ENCODE results near the gene CDH23.

The CDH23 gene

GRCh38 chr10:71537125-71537524 is 140.4 kb downstream of the CDH23 start:
- Mint-ChIP-seq H3K27me3 (no peaks in the 10 kb centered on the region), H3K9me3 (no peaks in the 10 kb centered on the region), H3K27ac (no peak overlapping the region), H3K4me3 (no peak overlapping the region), H3K4me1 (peaks cover 19% of the 10 kb centered on the region)
- DNase-seq (no peak), ATAC-seq (no peak)

GRCh38 chr10:71537681-71538080 is 141.0 kb downstream of the CDH23 start:
- Mint-ChIP-seq H3K4me3 (no peak overlapping the region), H3K9me3 (no peaks in the 10 kb centered on the region), H3K27ac (no peak overlapping the region), H3K27me3 (no peaks in the 10 kb centered on the region), H3K4me1 (peaks cover 15% of the 10 kb centered on the region)
- ATAC-seq, result no peak
- DNase-seq, result no peak

- no peaks in the 10 kb centered on the region for H3K9me3 Mint-ChIP-seq
- no peaks in the 10 kb centered on the region for H3K27me3 Mint-ChIP-seq
- no peak overlapping the region for H3K27ac Mint-ChIP-seq
- DNase-seq (no peak), ATAC-seq (no peak)
- H3K4me3 Mint-ChIP-seq, result no peak overlapping the region
- H3K4me1 Mint-ChIP-seq, result peaks cover 11% of the 10 kb centered on the region
Measured at GRCh38 chr10:71538608-71539260, 142.0 kb downstream of the CDH23 start.

- H3K27ac Mint-ChIP-seq, result peak overlapping the region in 1 of 2 donors; percentile 1
- H3K4me1 Mint-ChIP-seq, result peaks cover 11% of the 10 kb centered on the region
- no peaks in the 10 kb centered on the region for H3K27me3 Mint-ChIP-seq
- no peak overlapping the region for H3K4me3 Mint-ChIP-seq
- no peaks in the 10 kb centered on the region for H3K9me3 Mint-ChIP-seq
- ATAC-seq (no peak), DNase-seq (no peak)
Measured at GRCh38 chr10:71539442-71540118, 142.9 kb downstream of the CDH23 start.

DNA sequence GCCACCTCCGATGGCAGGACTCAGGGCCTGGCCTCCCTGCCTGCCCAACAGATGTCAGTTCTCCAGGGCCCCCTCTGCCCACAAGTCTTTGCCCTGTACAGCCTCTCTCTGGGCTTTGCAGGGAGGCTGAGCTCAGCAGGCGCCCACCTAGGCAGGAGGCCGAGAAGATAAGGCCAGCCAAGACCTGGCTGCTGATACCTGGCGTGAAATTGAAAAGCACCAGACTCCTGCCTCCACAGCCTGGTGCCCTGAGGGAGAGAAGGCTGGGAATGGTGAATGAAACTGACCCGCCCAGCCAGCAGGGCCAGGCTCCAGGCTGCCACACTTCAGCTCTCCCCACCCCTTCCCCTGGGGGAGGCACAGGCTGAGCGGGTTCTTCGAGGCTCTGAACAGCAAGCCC is 145.8 kb downstream of the CDH23 start:
- Mint-ChIP-seq H3K4me1 (no peaks in the 10 kb centered on the region), H3K27me3 (no peaks in the 10 kb centered on the region), H3K4me3 (no peak overlapping the region), H3K9me3 (no peaks in the 10 kb centered on the region), H3K27ac (peak overlapping the region in 1 of 2 donors; percentile 27)
- ATAC-seq, result no peak
- no peak for DNase-seq

GRCh38 chr10:71543608-71544170 is 147.0 kb downstream of the CDH23 start:
- DNase-seq (no peak), ATAC-seq (no peak)
- no peak overlapping the region for H3K27ac Mint-ChIP-seq
- H3K4me3 Mint-ChIP-seq, result no peak overlapping the region
- H3K27me3 Mint-ChIP-seq, result no peaks in the 10 kb centered on the region
- H3K4me1 Mint-ChIP-seq, result no peaks in the 10 kb centered on the region
- H3K9me3 Mint-ChIP-seq, result no peaks in the 10 kb centered on the region

DNA sequence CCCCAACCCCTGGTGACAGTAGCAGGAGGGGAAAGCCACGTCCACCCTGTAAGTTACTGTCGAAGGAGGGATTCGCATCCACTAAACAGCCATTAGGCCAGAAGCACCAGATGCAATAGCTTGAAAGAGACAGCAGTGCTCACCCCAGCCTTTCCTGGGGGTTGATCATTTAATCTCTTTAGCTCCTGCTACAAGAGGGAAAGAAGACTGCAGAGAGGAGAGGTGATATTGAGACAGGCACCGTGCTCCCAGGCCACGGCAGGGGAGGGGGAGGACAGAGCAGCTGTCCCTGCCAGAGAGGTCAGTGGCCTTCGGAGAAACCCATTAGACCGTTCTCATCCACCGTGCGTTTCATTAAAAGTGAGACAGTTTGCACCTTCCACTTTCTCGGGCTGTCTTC is 148.3 kb downstream of the CDH23 start:
- Mint-ChIP-seq H3K27ac (no peak overlapping the region), H3K9me3 (no peaks in the 10 kb centered on the region), H3K4me3 (no peak overlapping the region), H3K4me1 (no peaks in the 10 kb centered on the region), H3K27me3 (no peaks in the 10 kb centered on the region)
- ATAC-seq (no peak), DNase-seq (no peak)

GRCh38 chr10:71546220-71546619 is 149.5 kb downstream of the CDH23 start:
- DNase-seq (no peak), ATAC-seq (no peak)
- H3K4me3 Mint-ChIP-seq, result no peak overlapping the region
- H3K9me3 Mint-ChIP-seq, result no peaks in the 10 kb centered on the region
- H3K27ac Mint-ChIP-seq, result no peak overlapping the region
- H3K4me1 Mint-ChIP-seq, result no peaks in the 10 kb centered on the region
- H3K27me3 Mint-ChIP-seq, result no peaks in the 10 kb centered on the region

GRCh38 chr10:71547312-71547711 is 150.6 kb downstream of the CDH23 start:
- no peak for ATAC-seq
- DNase-seq, result no peak
- Mint-ChIP-seq H3K4me1 (no peaks in the 10 kb centered on the region), H3K9me3 (no peaks in the 10 kb centered on the region), H3K27ac (no peak overlapping the region), H3K4me3 (no peak overlapping the region), H3K27me3 (no peaks in the 10 kb centered on the region)

DNA sequence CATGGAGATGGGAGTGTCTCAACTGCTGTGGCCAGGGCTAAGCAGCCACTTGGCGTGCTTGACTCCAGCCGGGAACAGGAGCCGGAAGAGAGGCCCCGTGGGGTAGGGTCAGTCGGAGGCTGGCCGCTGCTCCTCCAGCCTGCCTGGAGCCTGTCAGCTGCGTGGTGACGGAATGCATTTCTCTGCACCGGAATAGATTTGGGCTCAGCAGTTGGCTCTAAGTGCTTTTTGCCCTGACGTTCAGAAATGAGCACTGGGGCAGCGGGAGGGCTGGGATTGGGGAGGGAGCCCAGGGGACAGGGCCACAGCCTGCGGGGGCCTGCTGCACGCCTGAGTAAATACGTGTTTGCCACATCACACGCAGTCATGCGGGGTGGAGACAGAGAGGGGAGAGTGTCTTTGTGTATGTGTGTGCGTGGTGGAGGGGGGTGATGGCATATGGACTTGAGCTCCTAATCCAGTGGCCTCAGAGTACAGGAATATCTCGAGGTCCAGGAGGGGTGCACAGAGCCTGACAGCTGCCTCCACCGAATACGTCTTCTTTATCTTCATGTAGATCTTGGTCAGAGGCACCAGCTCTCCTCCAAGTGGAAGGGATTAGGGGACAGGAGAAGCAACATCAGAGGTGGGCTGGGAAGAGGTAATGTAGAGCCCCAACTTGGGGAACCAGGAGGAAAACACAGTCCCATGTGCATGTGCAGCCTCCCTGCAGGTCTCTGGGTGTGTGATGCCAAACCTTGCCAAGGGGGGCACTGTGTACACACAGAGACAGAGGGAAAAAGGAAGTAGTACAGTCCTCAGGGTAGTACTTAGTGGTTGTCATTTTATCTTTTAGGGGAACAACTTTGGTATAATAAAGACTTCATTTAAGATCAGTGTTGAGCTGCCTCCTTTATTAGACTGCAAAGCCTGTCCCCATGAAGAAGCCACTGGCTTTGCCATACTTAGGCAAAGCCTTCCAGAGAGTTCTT is 151.4 kb downstream of the CDH23 start:
- no peak overlapping the region for H3K4me3 Mint-ChIP-seq
- H3K9me3 Mint-ChIP-seq, result no peaks in the 10 kb centered on the region
- ATAC-seq (no peak), DNase-seq (no peak)
- H3K27me3 Mint-ChIP-seq, result no peaks in the 10 kb centered on the region
- H3K4me1 Mint-ChIP-seq, result no peaks in the 10 kb centered on the region
- no peak overlapping the region for H3K27ac Mint-ChIP-seq

DNA sequence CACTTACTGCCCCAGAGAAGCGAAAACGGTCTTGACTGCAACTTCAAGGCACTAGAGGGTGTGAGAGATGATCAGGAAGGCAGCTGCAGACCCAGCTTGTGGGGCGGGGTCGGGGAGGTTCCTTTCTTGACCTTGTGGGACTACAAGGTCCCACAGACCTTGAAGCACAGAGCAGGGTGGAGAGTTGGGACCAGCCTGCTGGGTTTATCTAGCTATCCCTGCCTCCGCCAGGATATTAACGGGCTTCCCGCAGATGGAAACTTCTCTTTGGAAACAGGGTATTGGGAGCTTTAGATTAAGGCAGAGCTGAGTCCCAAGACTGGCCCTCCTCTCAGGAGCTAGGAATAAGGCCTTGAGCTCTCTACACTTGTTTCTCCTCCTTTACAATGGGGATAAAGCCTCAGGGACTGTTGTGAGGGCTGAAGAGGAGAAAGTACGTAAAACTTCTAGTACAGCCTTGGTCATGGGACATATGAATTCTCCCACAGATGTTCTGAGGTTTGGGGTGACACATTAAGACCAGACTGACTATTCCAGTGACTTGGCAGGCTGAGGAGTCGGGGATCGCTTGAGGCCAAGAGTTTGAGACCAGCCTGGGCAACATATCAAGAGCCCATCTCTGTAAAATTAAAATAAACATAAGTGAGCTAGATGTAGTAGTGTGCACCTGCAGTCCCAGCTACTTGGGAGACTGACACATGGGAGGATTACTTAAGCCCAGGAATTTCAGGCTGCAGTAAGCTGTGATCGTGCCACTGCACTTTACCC is 153.2 kb downstream of the CDH23 start:
- no peaks in the 10 kb centered on the region for H3K9me3 Mint-ChIP-seq
- no peak overlapping the region for H3K27ac Mint-ChIP-seq
- no peaks in the 10 kb centered on the region for H3K4me1 Mint-ChIP-seq
- ATAC-seq (no peak), DNase-seq (no peak)
- no peaks in the 10 kb centered on the region for H3K27me3 Mint-ChIP-seq
- H3K4me3 Mint-ChIP-seq, result no peak overlapping the region

DNA sequence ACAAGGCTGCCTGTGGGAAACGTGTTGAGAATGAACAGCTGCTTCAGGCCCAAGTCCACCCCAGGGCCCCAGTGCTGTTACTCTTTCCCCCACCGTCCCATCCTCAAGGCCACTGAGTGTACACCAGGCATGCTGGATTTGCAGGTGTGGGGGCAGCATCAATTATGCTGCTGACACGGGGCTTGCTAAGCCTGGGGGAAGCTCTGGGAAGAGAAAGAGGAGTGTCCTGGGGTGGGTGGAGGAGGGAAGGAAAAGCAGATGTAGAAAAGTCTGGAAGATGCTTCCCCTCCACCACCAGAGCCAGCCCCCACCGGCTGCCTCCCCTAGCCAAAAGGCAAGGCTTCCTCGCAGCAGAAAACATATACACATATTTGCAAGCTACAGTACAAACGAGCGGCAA is 153.9 kb downstream of the CDH23 start:
- ATAC-seq, result no peak
- Mint-ChIP-seq H3K27me3 (no peaks in the 10 kb centered on the region), H3K4me1 (no peaks in the 10 kb centered on the region)

DNA sequence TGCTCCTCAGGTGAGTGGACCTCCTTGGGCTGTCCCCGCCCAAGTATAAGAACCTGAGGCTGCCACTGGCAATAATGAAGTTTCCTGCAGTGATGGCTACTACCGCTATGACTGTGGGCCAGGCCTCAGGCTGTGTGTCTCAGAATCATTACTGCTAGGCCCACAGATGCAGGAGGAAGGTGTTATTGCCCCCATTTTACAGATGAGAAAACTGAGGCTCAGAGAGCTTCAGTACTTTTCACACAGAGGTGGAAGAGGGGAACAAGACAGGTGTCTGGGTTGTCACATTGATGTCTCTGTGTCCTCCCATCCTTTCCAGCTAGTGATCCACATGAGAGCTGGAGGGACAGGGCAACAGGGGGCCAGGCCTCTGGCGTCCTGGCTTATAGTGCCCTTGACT is 155.2 kb downstream of the CDH23 start:
- H3K9me3 Mint-ChIP-seq, result no peaks in the 10 kb centered on the region
- H3K4me1 Mint-ChIP-seq, result no peaks in the 10 kb centered on the region
- no peak overlapping the region for H3K27ac Mint-ChIP-seq
- DNase-seq (no peak), ATAC-seq (no peak)
- no peak overlapping the region for H3K4me3 Mint-ChIP-seq
- no peaks in the 10 kb centered on the region for H3K27me3 Mint-ChIP-seq

More for the DNA sequence above, 153.9 kb downstream of the CDH23 start:
- no peak for DNase-seq
- H3K27ac Mint-ChIP-seq, result no peak overlapping the region
- no peak overlapping the region for H3K4me3 Mint-ChIP-seq
- no peaks in the 10 kb centered on the region for H3K9me3 Mint-ChIP-seq

DNA sequence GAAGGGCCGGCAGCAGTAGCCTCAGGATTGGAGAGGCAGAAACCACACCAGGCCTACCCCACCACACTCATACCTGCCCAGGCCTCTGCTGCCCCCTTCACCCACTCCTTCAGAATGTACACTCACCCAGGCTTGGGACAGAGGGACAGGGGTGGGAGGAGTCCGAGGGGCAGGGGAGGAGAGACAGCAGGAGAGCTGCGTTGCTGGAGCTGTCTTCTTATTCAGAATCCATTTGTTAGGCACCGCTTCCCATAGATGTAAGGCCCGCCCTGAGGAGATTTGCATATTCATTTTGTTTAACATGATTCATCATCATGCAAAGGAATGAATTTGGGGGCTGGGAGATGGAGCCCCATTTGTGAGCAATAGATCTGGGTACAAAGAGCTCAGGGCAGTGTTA is 156.7 kb downstream of the CDH23 start:
- no peaks in the 10 kb centered on the region for H3K4me1 Mint-ChIP-seq
- H3K4me3 Mint-ChIP-seq, result no peak overlapping the region
- no peaks in the 10 kb centered on the region for H3K27me3 Mint-ChIP-seq
- H3K27ac Mint-ChIP-seq, result no peak overlapping the region
- ATAC-seq, result no peak
- DNase-seq, result no peak
- no peaks in the 10 kb centered on the region for H3K9me3 Mint-ChIP-seq

DNA sequence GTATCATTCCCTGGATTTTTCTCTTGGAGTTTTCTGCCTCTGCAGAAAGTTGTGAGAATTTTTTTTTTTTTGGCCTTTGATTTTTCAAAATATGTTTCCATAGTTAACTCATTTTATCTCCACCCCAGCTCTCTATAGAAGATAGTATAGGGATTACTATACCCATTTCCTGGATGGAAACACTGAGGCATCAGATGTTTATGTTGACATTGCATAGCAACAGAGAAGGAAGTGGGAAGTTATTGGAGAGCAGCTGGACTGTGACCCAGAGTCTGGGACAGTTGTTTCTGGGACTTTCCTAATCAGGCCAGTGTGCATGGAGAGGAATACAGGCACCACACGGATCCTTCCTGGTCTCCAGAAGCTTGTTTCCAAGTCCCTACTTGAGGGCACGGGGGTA is 158.0 kb downstream of the CDH23 start:
- H3K4me1 Mint-ChIP-seq, result no peaks in the 10 kb centered on the region
- no peak for DNase-seq
- ATAC-seq, result no peak
- no peak overlapping the region for H3K4me3 Mint-ChIP-seq
- no peak overlapping the region for H3K27ac Mint-ChIP-seq
- no peaks in the 10 kb centered on the region for H3K9me3 Mint-ChIP-seq
- H3K27me3 Mint-ChIP-seq, result no peaks in the 10 kb centered on the region

Measured in stimulated activated naive CD8-positive, alpha-beta T cell treated with anti-CD3 and anti-CD28 coated beads, Interleukin-15, amount 100 ng/mL, for 72 hours (primary cell).